HG03108 (cell line): Measurements from ENCODE around the gene STPG3.
"Not testable (repeated sequence)": the region's sequence is repeated elsewhere in the genome, so short reads cannot be mapped to it uniquely, and the experiment has no call there.

Experiments
- ATAC-seq: cut with Tn5 transposase; IDR thresholded peaks from one replicate; pipeline ENCODE4 v1.9.1; 2021; ENCODE audit warnings: moderate library complexity; ENCODE audit not compliant: unreplicated experiment

The STPG3 gene

DNA sequence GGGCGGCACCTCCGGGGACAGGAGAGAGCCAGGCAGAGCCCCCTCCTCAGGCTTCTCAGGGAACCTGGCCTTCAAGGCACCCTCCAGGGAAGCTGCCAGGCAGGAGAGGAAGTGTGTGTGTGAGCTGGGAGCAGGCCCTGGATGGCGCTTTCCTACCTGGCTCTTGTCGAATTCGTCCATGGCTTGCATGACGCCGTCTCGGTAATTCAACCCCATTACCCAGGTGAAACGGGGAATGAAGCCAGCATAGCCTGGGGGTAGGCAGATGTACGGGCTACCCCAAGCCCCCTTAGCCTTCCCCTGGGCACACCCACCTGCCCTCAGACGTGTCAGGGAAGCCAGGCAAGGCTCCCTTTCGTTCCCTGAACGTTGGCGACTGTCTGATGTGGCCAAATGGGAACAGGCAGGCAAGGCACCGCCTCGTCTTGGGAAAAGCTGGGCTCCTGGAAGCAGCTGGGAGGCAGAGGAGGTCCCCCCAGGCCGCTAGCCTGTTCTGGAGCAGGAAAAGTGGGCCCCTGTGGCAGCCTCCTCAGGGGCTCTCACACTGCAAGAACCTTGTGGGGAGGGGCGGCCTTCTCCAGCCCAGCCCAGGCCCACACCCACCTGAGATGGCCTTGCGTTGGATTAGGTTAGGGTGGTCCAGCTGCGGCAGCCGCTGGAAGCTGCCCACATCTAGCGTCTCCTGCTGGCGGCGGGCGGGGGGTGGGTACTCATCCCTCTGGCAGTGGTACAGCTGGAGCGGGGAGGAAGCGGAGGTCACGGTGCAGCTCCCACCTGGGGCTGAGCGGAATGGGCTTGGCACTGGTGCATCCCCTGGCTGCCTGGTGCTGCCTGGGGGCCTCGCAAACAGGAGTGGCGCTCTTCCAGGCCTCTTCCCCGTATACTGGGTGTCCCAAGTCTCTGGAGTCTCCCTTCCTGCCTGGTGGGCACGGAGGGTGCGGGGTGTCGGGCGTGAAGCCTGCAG, 6.3 kb upstream of the STPG3 start:
- no peak for ATAC-seq

DNA sequence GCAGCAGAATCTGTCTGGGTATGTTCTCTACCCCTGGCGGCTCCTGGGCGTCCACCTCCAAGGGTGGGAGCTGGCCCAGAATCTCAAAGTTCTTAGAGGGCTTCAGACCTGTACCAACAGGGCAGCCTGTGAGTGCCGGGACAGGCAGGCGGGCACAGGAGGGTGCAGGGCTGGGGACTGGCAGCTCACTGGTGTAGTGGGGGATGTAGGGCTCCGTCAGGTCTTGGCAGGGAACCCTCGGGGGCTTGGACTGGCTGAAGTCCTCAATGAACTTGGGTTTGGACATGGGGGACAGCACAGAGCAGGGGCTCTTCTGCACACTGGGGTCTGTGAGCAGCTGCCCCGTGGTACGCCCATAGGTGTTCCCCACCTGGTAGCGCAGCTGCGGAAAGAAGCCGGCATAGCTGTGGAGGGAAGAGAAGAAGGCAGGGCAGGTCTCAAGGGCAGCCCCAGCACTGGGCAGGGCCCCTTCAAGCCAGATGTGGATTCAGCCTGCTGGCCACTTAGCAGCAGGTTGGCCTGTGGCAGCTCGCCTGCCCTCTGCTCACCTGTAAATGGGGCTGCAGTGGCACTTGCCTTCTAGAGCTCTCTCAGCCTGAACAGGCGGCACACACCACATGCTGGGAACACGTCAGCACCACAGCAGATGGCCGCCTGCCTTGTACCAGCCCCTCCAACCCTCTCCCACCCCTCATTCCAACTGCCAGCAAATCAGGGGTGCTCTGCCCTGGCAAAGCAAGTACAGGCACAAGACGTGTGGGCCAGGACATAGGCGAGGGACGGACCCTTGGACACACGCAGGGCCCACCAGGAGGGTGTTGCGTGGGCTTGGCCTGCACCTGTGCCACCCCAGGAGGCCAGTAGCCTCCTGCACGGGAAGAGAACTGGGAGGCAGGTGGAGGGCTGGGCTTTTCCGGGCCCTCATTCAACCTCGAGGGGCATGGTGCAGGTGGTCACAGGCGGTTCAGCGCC, 5.3 kb upstream of the STPG3 start:
- ATAC-seq: no peak

DNA sequence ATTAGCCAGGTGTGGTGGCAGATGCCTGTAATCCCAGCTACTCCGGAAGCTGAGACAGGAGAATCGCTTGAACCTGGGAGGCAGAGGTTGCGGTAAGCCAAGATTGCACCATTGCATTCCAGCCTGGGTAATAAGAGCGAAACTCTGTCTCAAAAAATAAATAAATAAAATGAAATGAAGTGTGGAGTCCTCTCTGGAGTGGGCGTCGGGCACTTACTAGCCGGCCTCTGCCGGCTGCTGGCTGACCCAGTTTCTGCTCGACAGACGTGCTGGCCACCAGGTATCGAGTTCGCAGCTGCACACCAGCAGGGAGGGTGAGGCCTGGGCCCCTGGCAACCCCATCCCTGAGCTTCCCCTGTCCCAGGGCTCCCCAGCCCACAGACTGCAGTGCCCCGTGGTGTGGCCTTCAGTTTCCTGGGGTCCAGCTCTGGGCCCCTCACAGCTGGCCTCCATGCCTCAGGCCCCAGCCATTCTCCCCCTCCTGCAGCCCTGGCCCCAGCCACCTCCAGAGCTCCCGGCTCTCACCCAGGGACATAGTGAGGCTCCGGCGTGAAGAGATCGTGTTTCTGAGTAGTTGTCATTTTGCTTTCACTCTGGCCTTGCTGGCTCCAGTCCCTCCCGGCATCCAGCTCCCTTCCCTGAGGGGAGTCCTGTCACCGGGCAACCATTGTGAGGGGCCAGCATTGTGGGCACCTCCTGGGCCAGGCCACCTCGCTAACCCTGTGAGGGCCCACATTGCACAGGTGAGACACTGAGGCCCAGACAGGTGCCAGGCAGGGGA, 3.8 kb upstream of the STPG3 start:
- no peak for ATAC-seq

DNA sequence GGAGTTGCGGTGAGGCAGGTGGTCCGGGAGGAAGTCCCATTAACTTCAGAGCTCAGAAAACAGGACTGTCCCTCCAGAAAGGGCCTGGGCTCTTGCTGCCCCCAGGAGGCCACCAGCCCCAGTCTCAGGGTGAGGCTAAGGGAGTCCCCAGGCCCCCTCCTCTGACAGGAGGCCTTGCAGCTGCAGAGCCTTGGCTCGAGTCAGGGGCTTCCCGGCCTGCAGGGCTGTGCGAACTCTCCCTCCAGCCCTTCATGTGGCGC, 3.2 kb upstream of the STPG3 start:
- no peak for ATAC-seq

DNA sequence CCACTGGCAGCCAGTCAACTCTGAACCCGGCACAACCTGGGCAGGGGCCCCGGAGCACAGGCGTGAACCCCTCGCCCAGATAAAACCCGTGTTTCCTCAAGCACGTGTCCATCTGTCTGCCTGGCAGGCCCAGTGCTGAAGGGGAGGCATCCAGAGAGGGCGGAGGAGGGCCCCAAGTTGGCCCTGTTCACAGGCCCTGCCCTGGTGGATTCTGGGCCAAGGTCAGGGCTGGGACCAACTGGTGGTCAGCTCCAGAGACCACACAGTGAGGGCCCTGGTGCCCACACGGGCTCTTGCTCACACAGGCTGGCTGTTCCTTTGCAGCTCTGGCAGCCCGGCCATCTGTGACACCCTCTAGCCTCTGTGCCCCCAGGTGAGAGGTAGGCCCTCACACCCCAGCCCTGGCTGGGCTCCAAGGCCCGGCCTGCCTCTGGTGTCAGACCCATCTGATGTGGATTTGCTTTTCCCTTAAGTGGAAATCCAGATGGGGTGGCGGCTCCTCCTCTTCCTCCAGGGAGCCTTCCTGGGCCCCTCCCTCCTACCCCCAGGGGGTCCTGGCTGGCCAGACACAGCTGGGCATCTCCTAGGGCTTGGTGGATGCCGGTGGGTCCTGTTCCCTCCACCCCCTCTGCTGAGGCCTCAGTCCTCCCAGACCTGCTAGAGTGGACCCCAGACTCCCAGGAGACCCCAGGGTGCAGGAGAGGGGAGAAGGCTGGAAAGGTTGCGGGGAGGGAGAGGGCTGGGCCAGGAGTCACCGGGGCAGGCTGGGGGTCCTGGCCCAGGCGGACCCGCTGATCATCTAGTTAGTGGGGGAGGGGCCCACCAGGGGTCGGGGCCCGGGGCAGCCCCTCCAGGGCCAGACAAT, 525 bp upstream of the STPG3 start:
- ATAC-seq: no peak

DNA sequence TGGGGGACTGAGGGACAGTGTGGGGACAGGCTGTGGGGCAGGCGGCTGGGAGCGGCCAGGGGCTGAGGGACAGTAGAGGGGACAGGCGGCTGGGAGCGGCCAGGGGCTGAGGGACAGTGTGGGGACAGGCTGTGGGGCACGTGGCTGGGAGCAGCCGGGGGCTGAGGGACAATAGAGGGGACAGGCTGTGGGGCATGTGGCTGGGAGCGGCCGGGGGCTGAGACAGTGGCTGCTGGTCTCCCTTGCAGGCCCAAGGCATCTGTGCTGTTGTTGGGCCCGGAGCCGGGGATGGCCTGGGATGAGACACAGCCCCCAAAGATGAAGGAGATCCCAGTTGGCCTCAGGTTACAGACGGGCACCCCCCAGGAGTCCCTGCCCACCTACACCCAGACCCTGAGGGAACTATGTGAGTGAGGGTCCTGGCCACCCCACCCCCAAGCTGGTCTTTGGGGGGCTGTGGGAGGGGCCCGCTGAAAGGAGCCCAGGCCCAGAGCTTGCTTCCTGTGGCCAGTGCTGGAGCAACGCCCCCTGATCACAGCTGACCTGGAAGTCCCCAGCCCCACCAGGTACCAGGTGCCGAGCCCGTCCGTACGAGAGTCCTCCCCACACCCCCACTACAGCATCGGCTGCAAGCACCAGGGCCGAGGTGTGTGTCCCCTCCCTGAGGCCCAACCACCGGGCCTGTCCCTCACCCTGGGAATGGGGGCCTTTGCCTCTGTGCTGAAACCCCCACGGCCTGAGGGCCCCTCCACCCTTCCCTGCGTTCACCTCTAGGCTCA, 593 bp downstream of the STPG3 start:
- ATAC-seq: no peak

DNA sequence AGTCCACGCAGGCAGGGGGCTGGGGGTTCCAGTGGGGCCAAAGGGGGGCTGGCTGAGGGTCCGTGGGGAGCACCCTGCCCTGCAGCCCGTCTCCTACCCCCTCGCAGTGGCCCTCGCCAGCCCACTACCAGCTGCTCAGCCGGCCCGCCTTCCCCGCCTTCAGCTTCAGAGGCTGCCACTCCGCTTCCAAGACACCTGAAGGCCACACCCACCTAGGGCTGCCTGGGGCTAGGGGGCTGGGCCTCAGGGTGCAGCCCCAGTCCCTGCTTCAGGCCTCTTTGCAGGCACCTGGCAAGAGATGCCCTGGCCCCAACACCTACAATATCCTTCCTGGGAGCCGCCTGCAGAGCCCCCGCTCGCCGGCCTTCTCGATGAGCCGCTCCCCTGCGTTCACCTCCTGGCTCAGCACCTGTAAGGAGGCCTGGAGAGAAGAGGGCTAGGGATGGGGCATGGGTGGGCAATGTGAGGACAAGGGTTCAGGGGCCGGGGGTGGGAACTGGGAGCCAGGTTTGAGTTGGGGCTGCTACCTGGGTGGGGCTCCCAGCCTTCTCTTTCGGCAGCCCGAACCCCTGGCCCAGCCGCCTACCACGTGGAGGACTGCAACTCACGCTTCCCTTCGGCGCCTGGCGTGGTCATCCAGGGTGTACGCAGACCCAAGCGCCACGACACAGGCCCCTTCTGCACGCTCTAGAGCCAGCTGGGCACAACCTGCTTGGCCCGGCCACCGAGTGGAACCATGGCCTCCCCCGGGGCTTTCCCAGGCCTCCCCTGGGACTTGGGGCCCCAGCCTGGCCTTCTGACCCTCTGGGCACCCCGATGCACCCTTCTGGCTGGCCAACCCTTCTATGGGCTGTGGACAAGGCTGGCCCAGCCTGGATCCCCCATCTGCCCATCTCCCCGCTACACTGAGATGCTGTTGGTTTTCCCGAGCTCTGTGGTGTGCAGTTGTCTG, 1.7 kb downstream of the STPG3 start:
- no peak for ATAC-seq

DNA sequence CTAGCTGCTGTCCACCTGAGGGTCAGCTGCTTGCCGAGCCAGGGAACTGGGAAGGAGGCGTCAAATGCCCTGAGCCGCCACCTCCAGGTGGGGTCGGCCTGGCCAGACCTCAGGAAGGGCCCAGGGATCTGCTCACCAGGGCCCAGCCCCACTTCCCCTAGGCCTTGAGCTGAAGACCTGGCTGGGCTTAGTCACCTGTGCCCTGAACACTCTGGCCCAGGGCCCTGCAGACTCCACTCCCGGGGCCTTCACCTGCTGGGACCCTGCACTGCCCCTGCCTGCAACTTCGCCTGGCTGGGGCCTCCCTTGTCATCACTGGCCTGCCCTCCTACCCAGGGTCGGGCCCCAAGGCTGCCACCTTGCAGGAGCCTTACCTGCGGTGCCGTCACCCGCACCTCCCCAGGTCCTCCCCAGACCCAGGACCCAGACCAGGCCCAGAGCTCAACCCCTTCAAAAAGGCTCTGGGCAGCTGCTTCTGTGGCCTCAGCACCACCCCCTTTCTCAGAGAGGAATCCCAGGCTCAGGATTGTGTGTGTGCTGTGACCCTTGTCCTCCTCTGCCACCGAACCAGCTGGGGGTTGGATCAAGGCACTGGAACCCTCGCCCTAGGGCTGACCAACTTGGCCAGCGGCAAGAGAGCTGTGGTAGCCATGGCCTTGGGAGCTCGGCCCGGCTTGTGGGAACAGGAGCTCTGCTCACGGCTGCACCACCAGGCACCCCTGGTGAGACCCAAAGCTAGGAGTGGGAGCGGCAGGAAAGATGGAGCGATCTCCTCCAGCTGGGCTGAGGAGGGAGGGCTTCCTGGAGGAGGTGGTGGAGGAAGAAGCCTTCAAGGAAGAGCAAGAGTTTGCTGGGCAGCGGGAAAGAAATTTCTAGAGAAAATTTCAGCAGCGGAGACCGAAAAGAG, 2.9 kb downstream of the STPG3 start:
- no peak for ATAC-seq

DNA sequence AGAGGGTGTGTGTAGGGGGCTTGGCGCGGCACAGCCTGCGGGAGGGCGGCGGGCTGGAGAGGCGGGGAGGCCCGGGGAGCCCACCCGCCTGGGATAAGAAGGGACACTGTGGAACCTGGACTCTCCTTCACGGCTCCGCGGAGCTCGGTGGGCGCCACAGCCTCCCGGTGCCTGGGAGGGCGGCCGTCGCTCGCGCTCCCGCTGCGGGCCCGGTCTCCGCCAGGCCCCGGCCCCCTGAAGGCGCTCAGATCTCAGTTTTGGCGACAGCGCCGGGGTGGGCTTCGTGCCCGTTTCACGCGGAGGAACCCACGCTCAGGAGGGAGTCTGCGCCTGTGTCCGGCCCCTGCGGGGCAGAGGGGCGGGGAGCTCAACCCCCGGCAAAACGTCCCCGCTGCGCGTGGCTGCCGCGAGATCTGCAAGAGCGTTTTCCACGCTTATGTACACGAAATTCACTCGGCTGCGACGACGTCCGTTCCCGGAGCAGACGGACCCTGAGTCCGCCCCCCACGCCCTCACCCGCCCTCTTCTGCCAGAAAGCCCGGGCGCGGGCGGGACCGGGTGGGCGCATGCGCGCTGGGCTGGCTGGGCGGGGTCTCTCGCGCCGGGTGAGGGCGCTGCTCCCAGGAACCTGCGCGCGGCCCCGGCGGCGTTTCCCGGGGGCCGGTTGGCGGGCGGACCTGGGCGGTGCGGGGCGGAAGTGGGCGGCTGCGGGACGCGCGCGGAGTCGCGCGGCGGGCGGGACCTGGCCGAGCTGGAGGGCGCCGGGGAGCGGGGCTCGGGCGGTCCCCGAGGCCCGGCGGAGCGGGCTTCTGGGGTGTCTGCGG, 3.8 kb downstream of the STPG3 start, which contains the start of gene NELFB:
Gene NELFB, plus strand, starts transcription at position 704 of the 824 bp plus-strand sequence.
- peak; percentile 70 for ATAC-seq

DNA sequence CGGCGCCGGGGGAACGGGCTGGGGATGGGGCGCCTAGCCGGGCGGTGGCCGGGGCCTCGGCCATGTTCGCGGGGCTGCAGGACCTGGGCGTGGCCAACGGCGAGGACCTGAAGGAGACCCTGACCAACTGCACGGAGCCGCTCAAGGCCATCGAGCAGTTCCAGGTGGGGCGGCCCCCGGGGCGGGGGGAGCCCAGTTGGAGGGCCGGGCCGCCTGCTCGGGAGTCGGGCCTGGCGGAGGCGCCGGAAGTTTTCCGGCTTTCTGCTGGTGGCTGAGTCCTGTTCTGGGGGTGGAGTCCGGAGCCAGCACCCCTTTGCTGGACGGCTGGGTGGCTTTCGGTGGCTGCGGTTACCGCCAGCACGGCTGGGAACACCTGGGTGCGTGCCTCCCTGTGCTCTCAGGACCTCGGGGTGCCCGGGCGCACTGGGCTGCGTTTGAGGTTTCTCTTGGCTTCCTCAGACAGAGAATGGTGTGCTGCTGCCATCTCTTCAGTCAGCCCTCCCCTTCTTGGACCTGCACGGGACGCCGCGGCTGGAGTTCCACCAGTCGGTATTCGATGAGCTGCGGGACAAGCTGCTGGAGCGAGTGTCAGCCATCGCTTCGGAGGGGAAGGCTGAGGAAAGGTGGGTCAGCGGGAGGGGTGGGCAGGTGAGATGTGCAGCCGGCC, 4.5 kb downstream of the STPG3 start:
- ATAC-seq: no peak

DNA sequence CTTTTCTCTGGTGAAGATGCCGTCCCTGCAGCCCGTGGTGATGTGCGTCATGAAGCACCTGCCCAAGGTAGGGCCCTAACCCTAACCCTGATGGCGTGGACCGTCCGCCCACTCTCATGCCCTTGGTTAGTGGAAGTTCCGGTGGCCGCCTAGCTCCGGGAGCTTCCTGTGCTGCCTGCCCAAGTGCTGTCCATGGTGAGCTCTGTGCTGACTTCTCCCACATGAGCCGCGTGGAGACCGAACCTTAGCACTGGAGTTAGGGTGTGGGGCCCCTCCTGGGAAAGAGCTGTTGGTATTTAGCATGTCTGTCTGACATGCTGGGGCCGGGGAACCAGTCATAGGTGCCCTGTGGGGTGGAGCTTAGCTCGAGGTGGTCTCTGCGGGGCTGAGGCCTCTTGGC, 5.3 kb downstream of the STPG3 start:
- no peak for ATAC-seq

DNA sequence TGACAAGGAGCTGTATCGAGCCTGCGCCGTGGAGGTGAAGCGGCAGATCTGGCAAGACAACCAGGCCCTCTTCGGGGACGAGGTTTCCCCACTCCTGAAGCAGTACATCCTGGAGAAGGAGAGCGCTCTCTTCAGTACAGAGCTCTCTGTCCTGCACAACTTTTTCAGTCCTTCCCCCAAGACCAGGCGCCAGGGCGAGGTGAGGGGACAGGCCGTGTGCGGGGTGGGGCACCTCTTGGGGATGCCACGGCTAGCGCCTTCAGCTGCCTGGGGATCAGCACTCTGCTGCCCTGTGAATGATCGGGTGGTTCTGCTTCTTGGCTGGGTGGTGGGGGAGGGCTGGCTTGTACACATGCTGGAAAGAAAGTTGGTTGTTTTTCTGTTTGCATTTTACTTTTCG, 5.8 kb downstream of the STPG3 start:
- no peak for ATAC-seq

DNA sequence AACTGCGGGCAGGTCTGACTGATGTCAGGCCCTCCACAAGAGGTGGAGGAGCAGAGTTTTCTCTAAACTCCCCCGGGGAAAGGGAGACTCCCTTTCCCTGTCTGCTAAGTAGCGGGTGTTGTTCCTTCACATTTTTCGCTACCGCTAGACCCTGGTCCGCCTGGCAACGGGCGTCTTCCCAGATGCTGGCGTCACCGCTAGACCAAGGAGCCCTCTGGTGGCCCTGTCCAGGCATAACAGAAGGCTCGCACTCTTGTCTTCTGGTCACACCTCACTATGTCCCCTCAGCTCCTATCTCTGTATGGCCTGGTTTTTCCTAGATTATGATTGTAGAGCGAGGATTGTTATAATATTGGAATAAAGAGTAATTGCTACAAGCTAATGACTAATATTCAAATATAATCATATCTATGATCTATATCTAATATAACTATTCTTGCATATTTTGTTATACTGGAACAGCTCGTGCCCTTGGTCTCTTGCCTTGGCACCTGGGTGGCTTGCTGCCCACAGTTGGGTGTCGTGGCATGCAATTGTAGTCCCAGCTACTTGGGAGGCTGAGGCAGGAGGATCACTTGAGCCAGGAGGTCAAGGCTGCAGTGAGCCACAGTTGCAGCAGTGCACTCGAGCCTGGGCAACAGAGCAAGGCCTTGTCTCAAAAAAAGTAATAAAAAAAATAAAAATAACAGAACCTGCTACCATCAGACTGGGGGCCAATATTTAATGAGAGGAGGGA, 11.3 kb downstream of the STPG3 start:
- not testable (repeated sequence) for ATAC-seq

DNA sequence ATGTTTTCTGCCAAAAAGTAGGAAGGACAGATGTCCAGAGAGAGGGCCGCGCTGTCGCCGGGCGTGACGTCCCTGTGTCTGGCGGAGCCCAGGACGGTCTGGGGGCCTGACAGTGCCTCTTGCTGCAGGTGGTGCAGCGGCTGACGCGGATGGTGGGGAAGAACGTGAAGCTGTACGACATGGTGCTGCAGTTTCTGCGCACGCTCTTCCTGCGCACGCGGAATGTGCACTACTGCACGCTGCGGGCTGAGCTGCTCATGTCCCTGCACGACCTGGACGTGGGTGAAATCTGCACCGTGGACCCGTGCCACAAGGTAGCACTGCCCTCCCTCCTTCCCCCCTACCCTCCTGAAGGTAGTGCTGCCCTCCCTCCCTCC, 11.8 kb downstream of the STPG3 start:
- ATAC-seq: no peak

DNA sequence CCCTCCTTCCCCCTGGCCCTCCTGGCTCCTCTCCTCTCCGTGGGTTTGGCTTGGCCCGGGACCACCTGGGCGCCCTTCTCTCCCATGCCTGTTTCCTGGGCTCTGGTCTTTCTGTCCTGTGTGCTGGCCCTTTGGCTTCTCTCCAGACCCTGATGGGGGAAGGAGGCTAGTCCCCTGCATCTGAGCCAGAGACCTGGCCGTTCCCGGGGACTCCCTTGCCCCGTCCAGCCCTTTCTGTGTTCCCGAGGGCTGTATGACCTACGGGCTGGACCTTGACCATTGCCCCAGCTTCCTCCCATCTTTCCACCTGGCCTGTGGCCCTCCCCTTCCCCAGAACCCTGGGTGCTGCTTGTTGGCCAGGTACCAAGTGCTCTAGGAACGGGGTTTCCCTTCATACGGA, 12.4 kb downstream of the STPG3 start:
- ATAC-seq: no peak
